ENCODE results near the gene PPP1R8.

DNA sequence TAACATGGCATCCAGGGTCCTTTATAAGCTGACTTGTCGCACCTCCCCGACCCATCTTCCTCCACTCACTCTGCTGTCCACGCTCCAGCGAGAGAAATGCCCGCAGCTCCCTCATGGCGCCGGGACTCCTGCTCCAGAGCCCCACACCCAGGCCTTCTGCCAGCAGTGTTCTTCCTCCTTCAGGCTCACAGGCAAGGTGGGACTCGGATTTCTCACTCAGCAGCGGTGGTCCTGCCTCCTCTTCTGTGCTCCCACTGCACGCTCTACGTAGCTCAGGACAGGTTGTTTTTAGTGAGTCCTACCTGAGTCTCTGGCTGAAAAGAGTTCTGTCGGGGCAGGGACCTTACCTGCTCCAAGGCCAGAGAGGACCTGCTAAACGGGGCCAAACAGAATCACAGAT, 53.0 kb downstream of the PPP1R8 start:
- TF ChIP-seq POLR2A (IDR thresholded peaks at IDR 0.05; ENCODE audit: extremely low read depth, insufficient read length) = no peak
- TF ChIP-seq, protein P1, sequence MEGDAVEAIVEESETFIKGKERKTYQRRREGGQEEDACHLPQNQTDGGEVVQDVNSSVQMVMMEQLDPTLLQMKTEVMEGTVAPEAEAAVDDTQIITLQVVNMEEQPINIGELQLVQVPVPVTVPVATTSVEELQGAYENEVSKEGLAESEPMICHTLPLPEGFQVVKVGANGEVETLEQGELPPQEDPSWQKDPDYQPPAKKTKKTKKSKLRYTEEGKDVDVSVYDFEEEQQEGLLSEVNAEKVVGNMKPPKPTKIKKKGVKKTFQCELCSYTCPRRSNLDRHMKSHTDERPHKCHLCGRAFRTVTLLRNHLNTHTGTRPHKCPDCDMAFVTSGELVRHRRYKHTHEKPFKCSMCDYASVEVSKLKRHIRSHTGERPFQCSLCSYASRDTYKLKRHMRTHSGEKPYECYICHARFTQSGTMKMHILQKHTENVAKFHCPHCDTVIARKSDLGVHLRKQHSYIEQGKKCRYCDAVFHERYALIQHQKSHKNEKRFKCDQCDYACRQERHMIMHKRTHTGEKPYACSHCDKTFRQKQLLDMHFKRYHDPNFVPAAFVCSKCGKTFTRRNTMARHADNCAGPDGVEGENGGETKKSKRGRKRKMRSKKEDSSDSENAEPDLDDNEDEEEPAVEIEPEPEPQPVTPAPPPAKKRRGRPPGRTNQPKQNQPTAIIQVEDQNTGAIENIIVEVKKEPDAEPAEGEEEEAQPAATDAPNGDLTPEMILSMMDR (IDR thresholded peaks at IDR 0.05; ENCODE audit: low read depth, low read length) = no peak
